ENCODE measurements around the gene UCP2. TPM values are rescaled to one million over a fixed set of nuclear protein-coding genes. Genes with fewer than 3 reads are reported as not detected.

The UCP2 gene
- total and polyA plus RNA-seq, 2 experiments from 2014 or later: 60.1 to 76.9 TPM

DNA sequence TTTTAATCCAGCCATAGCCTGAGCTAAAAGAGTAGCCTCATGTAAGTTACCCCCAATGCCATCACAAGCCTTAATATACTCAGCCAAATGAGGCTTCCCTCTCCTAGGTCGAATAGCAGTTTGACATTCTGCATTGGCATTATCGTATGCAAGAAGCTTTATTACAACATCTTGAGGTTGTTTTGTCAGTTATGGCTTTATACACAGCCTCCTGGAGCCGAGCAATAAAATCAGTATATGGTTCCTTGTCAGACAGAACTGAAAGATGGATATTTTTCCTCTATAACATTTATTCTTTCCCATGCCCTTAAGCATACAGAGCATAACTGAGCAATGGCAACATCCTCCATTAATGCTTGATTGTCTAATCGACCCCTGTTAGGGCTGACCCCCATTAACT lies 37.2 kb downstream of the UCP2 start:
- no peak overlapping the region for H3K27ac Mint-ChIP-seq
- H3K4me2 ChIP-seq: no peak overlapping the region

More for the DNA sequence above, 37.2 kb downstream of the UCP2 start:
- Histone ChIP-seq H3K27me3 (ENCODE audit: insufficient read depth) (no peaks in the 10 kb centered on the region), H3K9me2 (ENCODE audit: insufficient read depth) (no peaks in the 10 kb centered on the region), H3K4me1 (ENCODE audit: insufficient read depth) (no peaks in the 10 kb centered on the region), H2AFZ (no peak overlapping the region), H3K79me2 (replicated peaks; ENCODE audit: insufficient read depth) (no peaks in the 10 kb centered on the region), H4K20me1 (replicated peaks; ENCODE audit: insufficient read depth) (no peaks in the 10 kb centered on the region), H3K36me3 (ENCODE audit: insufficient read depth) (no peaks in the 10 kb centered on the region), H3K4me3 (no peak overlapping the region), H3F3A (replicated peaks; ENCODE audit: low read depth) (no peaks in the 10 kb centered on the region), H3K27ac (ENCODE audit: low read depth) (no peak overlapping the region)
- ATAC-seq (no peak), DNase-seq (ENCODE audit: low spot score) (no peak)
- H3K4me1 Mint-ChIP-seq: no peaks in the 10 kb centered on the region
- 0 out of 3 replicates have a peak, but pooled peaks cover 1% of the 10 kb centered on the region for H3K36me3 Mint-ChIP-seq (ENCODE audit: low read depth)
- no peak for TF ChIP-seq EZH2phosphoT487 (IDR thresholded peaks at IDR 0.05; ENCODE audit: unreplicated experiment)
- no peak for TF ChIP-seq NANOG (IDR thresholded peaks at IDR 0.05; ENCODE audit: borderline replicate concordance)
- TF ChIP-seq, protein P1, sequence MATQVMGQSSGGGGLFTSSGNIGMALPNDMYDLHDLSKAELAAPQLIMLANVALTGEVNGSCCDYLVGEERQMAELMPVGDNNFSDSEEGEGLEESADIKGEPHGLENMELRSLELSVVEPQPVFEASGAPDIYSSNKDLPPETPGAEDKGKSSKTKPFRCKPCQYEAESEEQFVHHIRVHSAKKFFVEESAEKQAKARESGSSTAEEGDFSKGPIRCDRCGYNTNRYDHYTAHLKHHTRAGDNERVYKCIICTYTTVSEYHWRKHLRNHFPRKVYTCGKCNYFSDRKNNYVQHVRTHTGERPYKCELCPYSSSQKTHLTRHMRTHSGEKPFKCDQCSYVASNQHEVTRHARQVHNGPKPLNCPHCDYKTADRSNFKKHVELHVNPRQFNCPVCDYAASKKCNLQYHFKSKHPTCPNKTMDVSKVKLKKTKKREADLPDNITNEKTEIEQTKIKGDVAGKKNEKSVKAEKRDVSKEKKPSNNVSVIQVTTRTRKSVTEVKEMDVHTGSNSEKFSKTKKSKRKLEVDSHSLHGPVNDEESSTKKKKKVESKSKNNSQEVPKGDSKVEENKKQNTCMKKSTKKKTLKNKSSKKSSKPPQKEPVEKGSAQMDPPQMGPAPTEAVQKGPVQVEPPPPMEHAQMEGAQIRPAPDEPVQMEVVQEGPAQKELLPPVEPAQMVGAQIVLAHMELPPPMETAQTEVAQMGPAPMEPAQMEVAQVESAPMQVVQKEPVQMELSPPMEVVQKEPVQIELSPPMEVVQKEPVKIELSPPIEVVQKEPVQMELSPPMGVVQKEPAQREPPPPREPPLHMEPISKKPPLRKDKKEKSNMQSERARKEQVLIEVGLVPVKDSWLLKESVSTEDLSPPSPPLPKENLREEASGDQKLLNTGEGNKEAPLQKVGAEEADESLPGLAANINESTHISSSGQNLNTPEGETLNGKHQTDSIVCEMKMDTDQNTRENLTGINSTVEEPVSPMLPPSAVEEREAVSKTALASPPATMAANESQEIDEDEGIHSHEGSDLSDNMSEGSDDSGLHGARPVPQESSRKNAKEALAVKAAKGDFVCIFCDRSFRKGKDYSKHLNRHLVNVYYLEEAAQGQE (IDR thresholded peaks at IDR 0.05; ENCODE audit: unreplicated experiment): no peak
- TF ChIP-seq EZH2 (IDR thresholded peaks at IDR 0.05; ENCODE audit: low read depth, unreplicated experiment): no peak
- TF ChIP-seq, protein P2, sequence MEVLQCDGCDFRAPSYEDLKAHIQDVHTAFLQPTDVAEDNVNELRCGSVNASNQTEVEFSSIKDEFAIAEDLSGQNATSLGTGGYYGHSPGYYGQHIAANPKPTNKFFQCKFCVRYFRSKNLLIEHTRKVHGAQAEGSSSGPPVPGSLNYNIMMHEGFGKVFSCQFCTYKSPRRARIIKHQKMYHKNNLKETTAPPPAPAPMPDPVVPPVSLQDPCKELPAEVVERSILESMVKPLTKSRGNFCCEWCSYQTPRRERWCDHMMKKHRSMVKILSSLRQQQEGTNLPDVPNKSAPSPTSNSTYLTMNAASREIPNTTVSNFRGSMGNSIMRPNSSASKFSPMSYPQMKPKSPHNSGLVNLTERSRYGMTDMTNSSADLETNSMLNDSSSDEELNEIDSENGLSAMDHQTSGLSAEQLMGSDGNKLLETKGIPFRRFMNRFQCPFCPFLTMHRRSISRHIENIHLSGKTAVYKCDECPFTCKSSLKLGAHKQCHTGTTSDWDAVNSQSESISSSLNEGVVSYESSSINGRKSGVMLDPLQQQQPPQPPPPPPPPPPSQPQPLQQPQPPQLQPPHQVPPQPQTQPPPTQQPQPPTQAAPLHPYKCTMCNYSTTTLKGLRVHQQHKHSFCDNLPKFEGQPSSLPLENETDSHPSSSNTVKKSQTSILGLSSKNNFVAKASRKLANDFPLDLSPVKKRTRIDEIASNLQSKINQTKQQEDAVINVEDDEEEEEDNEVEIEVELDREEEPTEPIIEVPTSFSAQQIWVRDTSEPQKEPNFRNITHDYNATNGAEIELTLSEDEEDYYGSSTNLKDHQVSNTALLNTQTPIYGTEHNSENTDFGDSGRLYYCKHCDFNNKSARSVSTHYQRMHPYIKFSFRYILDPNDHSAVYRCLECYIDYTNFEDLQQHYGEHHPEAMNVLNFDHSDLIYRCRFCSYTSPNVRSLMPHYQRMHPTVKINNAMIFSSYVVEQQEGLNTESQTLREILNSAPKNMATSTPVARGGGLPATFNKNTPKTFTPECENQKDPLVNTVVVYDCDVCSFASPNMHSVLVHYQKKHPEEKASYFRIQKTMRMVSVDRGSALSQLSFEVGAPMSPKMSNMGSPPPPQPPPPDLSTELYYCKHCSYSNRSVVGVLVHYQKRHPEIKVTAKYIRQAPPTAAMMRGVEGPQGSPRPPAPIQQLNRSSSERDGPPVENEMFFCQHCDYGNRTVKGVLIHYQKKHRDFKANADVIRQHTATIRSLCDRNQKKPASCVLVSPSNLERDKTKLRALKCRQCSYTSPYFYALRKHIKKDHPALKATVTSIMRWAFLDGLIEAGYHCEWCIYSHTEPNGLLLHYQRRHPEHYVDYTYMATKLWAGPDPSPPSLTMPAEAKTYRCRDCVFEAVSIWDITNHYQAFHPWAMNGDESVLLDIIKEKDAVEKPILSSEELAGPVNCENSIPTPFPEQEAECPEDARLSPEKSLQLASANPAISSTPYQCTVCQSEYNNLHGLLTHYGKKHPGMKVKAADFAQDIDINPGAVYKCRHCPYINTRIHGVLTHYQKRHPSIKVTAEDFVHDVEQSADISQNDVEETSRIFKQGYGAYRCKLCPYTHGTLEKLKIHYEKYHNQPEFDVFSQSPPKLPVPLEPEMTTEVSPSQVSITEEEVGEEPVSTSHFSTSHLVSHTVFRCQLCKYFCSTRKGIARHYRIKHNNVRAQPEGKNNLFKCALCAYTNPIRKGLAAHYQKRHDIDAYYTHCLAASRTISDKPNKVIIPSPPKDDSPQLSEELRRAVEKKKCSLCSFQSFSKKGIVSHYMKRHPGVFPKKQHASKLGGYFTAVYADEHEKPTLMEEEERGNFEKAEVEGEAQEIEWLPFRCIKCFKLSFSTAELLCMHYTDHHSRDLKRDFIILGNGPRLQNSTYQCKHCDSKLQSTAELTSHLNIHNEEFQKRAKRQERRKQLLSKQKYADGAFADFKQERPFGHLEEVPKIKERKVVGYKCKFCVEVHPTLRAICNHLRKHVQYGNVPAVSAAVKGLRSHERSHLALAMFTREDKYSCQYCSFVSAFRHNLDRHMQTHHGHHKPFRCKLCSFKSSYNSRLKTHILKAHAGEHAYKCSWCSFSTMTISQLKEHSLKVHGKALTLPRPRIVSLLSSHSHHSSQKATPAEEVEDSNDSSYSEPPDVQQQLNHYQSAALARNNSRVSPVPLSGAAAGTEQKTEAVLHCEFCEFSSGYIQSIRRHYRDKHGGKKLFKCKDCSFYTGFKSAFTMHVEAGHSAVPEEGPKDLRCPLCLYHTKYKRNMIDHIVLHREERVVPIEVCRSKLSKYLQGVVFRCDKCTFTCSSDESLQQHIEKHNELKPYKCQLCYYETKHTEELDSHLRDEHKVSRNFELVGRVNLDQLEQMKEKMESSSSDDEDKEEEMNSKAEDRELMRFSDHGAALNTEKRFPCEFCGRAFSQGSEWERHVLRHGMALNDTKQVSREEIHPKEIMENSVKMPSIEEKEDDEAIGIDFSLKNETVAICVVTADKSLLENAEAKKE (CRISPR knock-in tag; IDR thresholded peaks at IDR 0.05): no peak
- no peak for TF ChIP-seq ZNF331 (CRISPR knock-in tag; IDR thresholded peaks at IDR 0.05; ENCODE audit: low read depth)
- TF ChIP-seq STAT1 (IDR thresholded peaks at IDR 0.05; ENCODE audit: unreplicated experiment): no peak
- no peak for TF ChIP-seq POLR2AphosphoS5 (IDR thresholded peaks at IDR 0.05; ENCODE audit: low read depth)
- no peak for TF ChIP-seq ZNF114 (CRISPR knock-in tag; IDR thresholded peaks at IDR 0.05)
- no peak for TF ChIP-seq JUNB (IDR thresholded peaks at IDR 0.05; ENCODE audit: unreplicated experiment)
- TF ChIP-seq, protein P3, sequence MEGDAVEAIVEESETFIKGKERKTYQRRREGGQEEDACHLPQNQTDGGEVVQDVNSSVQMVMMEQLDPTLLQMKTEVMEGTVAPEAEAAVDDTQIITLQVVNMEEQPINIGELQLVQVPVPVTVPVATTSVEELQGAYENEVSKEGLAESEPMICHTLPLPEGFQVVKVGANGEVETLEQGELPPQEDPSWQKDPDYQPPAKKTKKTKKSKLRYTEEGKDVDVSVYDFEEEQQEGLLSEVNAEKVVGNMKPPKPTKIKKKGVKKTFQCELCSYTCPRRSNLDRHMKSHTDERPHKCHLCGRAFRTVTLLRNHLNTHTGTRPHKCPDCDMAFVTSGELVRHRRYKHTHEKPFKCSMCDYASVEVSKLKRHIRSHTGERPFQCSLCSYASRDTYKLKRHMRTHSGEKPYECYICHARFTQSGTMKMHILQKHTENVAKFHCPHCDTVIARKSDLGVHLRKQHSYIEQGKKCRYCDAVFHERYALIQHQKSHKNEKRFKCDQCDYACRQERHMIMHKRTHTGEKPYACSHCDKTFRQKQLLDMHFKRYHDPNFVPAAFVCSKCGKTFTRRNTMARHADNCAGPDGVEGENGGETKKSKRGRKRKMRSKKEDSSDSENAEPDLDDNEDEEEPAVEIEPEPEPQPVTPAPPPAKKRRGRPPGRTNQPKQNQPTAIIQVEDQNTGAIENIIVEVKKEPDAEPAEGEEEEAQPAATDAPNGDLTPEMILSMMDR (conservative IDR thresholded peaks at IDR 0.05; ENCODE audit: low read depth in 2 of 2): no peak
- no peak for TF ChIP-seq CREB1 (CRISPR knock-in tag; IDR thresholded peaks at IDR 0.05; ENCODE audit: low read depth)
- TF ChIP-seq, protein P4, sequence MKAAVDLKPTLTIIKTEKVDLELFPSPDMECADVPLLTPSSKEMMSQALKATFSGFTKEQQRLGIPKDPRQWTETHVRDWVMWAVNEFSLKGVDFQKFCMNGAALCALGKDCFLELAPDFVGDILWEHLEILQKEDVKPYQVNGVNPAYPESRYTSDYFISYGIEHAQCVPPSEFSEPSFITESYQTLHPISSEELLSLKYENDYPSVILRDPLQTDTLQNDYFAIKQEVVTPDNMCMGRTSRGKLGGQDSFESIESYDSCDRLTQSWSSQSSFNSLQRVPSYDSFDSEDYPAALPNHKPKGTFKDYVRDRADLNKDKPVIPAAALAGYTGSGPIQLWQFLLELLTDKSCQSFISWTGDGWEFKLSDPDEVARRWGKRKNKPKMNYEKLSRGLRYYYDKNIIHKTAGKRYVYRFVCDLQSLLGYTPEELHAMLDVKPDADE (IDR thresholded peaks at IDR 0.05): no peak
- H3K9me3 Mint-ChIP-seq: peaks cover 15% of the 10 kb centered on the region; the same call in 2 of the 3 replicates
- H3K27me3 Mint-ChIP-seq (ENCODE audit: insufficient read depth, low read depth, poor library complexity): no peaks in the 10 kb centered on the region
- no peak overlapping the region for H3K4me3 Mint-ChIP-seq

All from GM23338 (cell line).